Activated CD8-positive, alpha-beta memory T cell treated with anti-CD3 and anti-CD28 coated beads for 1 hour (primary cell): Measurements from ENCODE around the gene HSPA6.
"Not testable (repeated sequence)": the region's sequence is repeated elsewhere in the genome, so short reads cannot be mapped to it uniquely, and the experiment has no call there.

Experiments used
- DNase-seq, 2 donors: peaks; one replicate each; pipeline ENCODE4 v3.0.0-alpha.2; 2020; ENCODE audit warnings: low read depth in 1 of 2; ENCODE audit errors: extremely low read depth in 1 of 2

Gene HSPA6

GRCh38 chr1:161523817-161524741, at the start of gene HSPA6:
HSPA6 (plus strand) TSS chr1:161524540; CDS start chr1:161524659, 119 bp downstream.
- peak; percentile 44 to 55 for DNase-seq

DNA sequence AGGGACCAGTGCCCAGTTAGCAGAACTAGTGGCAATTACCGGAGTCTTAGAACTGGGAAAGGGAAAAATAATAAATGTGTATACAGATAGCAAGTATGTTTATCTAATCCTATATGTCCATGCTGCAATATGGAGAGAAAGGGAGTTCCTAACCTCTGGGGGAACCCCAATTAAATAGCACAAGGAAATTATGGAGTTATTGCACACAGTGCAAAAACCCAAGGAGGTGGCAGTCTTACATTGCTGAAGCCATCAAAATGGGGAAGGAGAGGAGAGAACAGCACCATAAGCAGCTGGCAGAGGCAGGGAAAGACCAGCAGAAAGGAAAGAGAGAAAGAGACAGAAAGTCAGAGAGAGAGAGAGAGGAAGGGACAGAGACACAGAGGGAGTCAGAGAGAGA, 46.6 kb upstream of the HSPA6 start:
- DNase-seq: not testable (repeated sequence)

GRCh38 chr1:161478985-161479384, 45.4 kb upstream of the HSPA6 start:
- no peak for DNase-seq

- DNase-seq: no peak
Observed at GRCh38 chr1:161480381-161481035, 43.8 kb upstream of the HSPA6 start.

DNA sequence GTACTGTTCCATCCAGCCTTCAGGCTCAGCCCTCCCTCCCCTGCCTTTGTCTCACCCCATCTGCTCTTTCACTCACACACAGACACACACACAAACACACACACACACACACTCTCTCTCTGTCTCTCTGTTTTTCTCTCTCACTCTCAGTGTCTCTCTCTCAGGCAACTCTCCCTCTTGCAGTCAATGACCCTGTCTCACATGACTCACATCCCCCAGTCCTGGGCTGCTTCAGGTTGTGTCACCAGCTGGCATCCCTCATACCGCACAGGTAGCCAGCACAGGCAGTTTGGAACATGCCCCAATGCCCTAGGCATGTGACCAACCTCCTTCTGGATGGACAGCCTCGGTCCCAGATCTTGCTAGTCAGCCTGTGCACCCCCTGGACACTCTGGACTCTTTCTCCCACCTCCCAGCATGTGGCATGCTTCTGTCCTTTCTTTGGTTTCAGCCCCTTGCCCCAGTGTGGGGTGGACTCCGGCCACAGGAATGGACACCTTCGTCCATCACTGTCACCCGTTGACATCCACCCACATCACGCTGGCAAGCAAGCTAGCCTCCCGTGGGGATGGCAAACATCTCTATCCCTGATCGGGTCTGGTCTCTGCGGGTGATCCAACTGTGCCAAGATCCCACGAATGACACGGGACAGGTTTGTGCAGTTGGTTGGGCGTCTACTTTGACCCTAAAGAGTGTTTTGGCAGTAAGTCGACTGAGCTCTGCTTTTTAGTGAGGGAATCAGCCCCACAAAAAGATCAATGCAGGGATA, 42.5 kb upstream of the HSPA6 start:
- no peak for DNase-seq

GRCh38 chr1:161482610-161483009, 41.7 kb upstream of the HSPA6 start:
- no peak for DNase-seq

DNA sequence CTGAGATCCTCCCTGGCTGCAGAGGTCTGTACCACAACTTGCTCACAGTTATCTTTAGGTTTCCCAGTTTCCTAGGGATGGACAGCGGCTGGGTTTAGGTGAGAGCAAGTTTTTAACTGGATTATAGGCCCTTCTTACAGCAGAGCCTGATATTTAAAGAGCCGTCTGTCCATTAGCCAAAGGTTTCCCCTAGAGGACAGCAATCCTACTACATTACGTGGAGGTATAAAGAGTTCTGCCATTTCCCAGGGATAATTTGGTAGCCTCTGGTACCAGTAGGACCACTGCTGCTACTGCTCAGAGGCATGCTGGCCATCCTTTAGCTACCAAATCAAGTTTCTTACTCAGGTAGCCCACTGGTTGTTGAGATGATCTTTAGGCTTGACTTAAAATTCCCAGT, 41.0 kb upstream of the HSPA6 start:
- DNase-seq: no peak

DNA sequence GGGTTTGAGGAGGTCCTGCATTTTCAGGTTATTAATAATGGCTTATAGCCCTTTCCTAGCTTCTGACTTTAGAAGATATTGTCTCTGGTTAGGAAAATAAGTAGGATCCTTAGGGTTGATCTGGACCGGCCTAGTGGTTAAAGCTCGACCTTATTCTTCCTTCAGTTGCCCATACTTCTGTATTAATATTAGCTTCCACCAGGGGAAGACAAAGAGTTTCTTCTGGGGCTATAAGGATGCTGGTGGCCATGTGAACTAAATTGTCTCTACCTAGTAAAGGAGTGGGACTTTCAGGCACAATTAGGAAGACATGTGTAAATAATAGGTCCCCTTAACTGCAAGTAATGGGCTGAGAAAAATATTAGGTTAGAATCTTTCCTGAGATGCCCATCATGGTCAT, 39.7 kb upstream of the HSPA6 start:
- no peak for DNase-seq

- DNase-seq: peak in 1 of 2 donors; percentile 6
Observed at GRCh38 chr1:161486806-161487741, 37.3 kb upstream of the HSPA6 start.

- DNase-seq: no peak
Observed at GRCh38 chr1:161491472-161491871, 32.9 kb upstream of the HSPA6 start.

DNA sequence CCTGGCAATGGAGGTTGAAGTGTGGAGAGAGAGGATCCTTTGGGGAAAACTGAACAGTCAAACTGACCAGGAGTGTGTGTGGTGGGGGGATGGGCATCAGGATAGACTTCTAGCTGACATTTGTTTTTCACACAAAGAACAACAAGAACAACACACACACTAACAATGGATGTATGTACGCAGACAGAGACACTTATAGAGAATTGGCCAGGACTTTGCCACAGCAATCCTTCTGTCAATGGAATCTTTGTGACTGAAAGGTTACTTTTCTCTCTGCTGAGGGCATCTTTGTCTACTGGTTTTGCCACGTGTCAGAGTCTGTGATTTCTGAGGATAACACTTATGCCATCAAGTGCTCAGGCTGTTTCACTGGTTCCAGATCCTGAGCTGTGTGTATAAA, 31.5 kb upstream of the HSPA6 start:
- no peak for DNase-seq

GRCh38 chr1:161494091-161494735, 30.1 kb upstream of the HSPA6 start:
- DNase-seq: no peak

- no peak for DNase-seq
Observed at GRCh38 chr1:161495490-161495889, 28.9 kb upstream of the HSPA6 start.

DNA sequence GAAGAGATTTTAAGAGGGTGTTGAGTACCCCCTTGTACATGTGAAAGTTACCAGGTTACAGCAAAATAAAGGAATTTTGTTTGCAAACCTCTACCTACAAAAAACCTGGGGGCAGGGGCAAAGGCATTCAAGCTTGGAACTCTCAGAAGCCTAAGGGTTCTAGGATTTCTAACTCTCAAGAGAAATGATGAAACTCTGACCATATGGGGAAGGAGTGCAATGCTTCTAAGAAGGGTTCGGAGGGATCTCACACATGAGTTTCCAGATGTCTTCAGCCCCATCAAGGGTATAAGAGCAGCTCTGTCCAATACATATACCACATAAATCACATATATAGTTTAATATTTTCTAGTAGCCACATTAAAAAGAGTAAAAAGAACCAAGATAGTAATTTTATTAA, 26.4 kb upstream of the HSPA6 start:
- DNase-seq: no peak

DNA sequence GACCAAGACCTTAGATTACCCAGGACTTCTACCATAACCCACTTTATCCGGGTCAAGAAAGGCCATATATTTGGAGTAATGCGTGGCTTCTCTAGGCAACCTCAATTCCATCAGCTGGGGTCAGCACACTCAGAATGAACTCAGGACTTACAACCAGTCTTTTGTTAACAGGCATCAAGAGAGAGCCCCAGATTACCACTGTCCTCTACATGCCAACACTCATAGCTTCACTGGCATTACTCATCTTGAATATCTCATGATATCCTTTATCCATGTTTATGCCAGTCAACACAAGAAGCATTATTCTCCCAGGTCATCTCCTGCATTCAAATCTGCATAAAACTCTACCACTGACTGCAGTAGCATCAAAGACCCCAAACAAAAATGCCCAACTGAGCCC, 25.7 kb upstream of the HSPA6 start:
- no peak for DNase-seq

- DNase-seq: no peak
Observed at GRCh38 chr1:161499099-161500039, 25.0 kb upstream of the HSPA6 start.

DNA sequence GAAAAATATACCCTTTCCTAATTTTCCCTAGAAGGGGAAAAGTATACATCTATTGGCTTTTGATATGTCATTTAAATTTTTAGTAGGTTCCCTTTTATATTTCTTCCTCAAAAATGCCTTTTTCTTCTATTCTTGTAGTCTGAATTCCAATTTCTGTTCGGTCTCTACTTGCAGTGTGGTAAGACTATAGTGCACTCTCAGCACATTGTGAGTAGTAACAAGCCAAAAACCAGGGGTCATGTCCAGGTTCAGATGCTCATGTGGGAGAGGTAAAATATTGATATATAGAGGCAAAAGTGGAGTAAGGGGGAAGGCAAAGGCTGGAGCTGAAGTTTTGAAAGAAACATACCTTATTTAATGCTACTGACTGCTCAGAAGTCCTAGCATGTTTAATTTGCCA, 23.1 kb upstream of the HSPA6 start:
- DNase-seq: no peak

DNA sequence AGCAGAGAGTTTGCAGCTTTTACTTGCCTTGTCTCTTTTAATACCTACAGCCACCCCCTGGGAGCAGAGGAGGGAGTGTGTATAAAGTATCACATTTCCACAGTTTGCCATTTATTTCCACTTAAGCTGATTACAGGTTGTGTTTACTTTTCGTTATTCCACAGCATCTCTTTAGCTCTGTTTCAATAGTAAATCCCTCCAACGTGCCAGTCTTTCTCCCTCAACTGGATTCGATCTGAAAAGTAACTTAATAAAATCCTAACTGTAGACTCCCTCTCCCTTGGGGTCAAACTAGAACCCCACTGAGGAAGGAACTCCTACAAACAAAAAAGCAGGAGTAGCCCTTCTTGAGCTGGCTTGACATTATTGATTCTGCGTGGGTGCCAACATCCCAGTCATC, 22.2 kb upstream of the HSPA6 start:
- DNase-seq: no peak
